HG03457 (cell line): ENCODE data around the gene MAPKAP1.

Experiments
- ATAC-seq: cut with Tn5 transposase; IDR thresholded peaks from one replicate; pipeline ENCODE4 v1.9.1; 2021; ENCODE audit warnings: moderate number of reproducible peaks; ENCODE audit not compliant: unreplicated experiment

Gene MAPKAP1

GRCh38 chr9:125538092-125538473 lies 168.9 kb downstream of the MAPKAP1 start:
- no peak for ATAC-seq

- ATAC-seq = no peak
These were observed 169.4 kb downstream of the MAPKAP1 start for GRCh38 chr9:125537442-125538091.

DNA sequence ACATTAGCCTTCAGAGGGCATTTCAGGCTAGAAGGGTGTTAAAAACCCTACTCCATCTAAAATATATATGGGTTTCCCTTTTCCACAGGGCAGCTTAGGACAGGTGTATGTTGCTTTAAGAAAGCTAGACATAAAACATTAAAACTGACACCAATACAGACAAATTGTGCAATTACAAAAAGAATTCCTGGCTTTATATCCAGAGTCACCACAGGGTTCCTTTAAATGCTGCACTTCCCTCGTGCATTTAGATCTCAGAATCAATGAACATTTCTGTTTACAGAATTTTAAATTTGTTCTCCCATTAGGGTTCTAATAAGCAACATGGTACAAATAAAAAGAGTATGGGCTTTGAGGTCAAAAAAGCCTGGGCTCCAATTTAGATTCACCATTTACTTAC lies 170.2 kb downstream of the MAPKAP1 start:
- no peak for ATAC-seq

DNA sequence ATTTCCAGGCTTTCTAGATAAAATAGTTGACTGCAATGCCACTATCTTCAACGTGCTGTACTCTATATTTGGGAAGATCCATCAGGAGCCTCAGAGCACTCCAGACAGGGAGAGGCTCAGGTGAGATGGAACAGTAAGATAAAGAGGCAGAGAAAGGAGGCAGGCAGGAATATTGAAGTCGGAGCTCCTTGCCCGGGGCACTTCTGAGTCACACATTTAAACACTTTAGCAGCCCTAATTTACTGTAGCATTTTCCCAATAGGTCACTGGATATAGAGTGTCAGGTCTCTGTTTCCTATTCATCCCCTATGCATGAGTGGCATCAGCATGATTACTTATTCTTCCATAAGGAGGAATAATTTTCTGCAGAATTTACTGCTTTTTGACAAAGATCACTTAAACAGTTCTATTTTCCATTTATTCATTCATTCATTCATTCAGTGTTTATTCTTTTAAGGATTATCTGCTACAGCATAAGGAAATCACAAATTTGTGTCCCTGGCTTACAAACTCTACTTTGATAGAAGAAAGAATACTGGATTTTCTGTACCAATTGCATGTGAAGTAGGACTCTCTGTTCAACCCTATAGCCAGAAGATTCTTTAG lies 170.7 kb downstream of the MAPKAP1 start:
- no peak for ATAC-seq

- no peak for ATAC-seq
These were observed 171.9 kb downstream of the MAPKAP1 start for GRCh38 chr9:125534971-125535701.

DNA sequence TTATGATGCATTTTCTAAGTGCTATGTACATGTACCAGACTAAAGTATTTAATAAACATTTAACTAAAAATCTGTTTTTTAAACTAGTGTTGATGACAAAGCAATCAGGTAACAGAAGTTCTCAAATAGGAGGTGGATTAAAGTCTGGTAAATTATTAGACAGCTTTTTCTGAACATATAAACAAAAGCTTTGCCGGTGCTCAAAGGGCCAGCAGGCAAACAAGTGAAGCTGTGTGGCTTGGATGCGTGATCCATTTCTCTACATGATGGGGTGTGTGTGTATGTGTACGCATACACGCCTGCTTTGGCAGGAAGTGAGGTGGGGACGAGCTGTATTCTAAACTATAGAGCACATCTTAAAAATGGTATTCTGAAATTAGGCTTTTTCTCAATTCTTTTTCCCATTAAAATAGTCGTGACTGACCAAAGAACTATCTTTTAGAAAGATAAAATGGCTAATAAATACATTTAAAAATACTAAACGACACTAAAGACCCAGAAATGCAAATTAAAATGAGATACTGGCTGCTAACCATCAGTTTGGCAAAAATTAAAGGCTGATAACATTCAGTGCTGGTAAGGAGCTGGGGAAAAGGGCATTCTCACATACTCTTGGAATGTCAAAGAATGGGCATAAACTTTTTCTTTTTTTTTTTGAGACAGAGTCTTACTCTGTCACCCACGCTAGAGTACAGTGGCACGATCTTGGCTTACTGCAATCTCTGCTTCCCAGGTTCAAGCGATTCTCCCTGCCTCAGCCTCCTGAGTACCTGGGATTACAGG lies 174.0 kb downstream of the MAPKAP1 start:
- no peak for ATAC-seq

DNA sequence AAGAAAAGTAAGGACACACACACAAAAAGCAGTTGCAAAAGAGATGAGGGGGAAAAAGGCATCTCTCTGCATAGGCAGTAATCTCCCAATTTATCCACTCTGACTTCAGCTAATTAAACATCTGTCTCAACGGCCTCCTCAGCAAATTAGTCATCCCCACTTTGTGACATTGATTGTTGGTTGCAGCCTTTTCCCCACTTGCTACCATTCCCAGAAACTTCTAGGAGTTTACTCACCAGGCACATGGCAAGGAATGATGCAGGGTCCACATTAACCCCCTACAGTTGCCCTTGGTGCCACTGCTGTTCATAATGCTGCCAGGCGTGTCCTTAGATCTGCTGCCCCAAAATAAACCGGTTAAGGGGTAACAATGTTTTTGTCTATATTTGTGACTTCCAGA lies 174.6 kb downstream of the MAPKAP1 start:
- no peak for ATAC-seq

GRCh38 chr9:125529589-125530515 lies 177.2 kb downstream of the MAPKAP1 start:
- ATAC-seq = no peak

DNA sequence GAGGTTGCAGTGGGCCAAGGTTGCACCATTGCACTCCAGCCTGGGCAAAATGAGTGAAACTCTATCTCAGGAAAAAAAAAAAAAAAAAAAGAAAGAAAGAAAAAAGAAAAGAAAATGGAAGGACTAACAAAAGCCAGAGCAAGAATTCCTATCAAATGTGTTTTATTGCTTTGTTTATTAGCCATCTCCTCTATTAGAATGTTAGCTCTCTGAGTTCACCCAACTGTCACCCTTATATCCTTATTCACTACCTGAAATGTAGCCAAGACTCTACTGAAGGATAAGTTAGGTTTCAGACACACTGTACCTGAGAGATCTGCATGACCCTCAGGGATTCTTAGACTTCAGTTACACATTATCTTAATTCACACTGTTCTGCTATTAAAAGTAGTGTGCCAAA lies 177.9 kb downstream of the MAPKAP1 start:
- no peak for ATAC-seq

GRCh38 chr9:125527471-125528002 lies 179.5 kb downstream of the MAPKAP1 start:
- no peak for ATAC-seq

- no peak for ATAC-seq
These were observed 180.9 kb downstream of the MAPKAP1 start for GRCh38 chr9:125525921-125526631.

DNA sequence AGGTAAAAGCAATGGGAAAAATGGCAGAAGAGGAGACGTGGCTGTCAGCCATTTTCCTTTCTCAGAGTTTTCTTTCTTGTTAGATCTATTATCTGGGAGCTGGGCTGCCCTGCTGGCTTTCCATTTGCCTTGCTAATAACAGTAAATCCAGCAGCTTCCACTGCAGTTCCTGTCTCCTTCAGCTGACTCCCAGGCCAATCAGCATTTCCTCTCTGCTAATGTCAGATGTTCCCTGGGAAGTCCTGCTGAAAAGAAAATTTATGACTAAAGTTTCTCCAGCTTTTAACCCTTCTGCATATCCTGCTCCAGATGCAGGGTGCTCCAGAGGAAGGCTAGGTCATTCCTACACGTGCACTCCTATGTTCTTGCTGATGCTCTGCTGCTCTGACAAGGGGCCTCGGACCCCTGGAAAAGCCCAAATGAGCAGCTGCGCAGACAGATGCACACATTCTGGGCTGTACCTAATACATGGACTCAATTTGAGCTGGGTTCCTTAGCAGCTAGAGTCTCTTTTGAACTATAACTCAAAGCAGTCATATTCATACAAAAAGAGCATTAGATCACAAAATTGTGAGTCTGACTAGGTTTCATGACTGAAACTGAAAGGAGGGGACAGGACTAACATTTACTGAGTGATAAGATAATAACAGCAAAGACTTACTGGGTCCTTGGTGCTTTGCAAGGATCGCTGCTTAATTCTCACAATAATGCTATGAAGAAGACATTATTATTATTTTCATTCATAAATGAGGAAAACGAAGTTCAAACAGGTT lies 182.2 kb downstream of the MAPKAP1 start:
- ATAC-seq = no peak

DNA sequence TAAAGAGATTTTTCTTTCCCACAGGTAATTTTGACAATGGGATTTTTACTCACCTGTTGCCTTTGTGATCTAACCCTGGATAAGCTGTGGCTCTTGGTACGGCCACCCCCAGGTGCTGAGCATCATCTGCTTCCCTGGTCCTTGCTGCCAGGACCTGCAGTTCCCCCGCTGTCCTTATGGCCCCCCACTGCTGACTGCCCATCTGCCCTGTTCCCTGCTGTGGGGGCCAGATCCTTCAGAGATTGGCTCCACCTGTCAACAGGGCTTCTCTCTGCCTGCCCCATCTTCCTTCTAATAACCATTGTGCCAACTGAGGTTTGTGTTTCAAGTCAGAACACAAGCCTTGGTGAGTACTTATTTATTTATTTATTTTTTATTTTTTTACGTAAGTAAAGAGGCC lies 183.3 kb downstream of the MAPKAP1 start:
- ATAC-seq = no peak

DNA sequence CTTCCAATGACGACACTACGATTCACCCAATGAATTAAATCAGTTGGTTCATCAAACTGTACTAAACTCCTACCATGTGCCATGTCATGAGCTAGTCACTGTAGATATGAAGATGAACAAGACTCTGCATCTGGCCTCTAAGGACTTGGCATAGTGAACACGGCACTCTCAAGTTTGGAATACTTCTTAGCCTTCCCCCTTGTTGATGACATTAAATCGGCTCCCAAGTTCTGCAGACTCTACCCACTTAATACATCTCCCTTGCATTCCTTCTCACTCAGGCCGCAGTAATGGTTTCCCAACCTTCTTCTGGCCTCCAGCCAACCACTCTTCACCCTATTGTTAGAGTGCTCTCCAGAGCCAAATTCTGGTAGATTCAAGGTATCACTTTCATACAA lies 184.7 kb downstream of the MAPKAP1 start:
- ATAC-seq = no peak

DNA sequence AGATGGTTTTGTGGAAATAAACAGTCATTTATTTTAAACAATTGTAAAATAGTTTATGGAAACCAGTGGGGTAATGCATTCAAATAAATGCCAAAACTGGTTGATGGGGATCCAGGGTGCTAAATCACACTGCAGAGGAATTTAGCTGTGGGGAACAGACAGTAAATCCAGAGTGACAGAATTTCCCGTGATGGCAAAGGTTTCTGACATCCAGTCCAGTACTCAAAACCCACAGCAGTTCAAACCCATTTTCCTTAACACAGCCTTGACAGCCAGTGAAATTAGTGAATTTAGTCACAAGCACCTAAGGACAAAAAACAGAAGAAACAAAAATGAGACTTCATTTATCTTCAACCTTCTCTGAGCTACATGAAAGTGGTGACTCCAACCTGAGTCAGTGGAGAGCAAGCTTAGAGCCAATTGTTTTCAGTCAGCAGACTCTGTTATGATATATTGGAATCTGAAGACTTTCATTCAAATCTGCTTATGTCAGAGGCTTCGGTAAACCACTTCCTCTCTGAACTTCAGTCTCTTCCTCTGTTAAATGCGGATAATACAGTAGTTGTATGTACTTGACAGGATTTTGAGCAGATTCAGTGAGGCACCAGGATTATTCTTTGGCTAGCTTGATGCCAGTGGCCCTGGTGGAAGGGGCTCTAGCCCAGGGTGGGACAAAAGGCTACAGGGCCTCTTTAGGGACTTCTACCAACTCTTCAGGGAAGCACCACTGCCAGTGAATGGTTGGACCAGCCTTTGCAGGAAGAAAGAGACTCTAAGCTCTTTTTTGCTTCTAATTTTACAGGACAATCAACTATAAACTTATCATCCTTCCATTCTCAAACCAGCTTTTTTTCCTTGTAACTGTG lies 185.3 kb downstream of the MAPKAP1 start:
- ATAC-seq = no peak

GRCh38 chr9:125519734-125520133 lies 187.3 kb downstream of the MAPKAP1 start:
- ATAC-seq = no peak

DNA sequence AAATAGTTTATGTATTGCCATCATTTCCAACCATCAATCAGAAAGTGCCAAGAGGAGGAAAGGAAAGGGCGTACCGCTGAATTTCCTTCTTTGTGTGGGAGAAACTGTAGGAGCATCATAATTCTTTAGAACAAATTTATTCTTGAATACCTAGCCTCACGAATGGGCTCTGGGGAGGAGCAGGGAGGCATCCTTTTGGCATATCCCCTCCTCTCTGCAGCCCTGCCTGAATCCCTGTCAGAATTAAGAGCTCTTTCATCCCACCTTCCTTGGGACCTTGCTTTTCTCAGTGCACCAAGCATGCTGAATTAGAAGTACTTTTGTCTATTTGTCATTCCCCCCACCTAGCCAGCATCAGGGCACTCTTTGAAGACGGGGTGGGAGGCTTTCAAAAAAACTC lies 189.4 kb downstream of the MAPKAP1 start:
- no peak for ATAC-seq
